Mucosa of rectum (tissue), 2 donors: ENCODE data around the gene PDE2A.

ENCODE experiments used
- H3K27ac ChIP-seq, 2 donors: one replicate each; pipeline ENCODE4 v1.7.0; 2013; ENCODE audit warnings: inconsistent platforms in 2 of 2, low read depth in 2 of 2, low read length in 2 of 2
- H3K27me3 ChIP-seq, 2 donors: one replicate each; pipeline ENCODE4 v1.7.0; 2013; ENCODE audit warnings: low read length in 2 of 2; ENCODE audit not compliant: control insufficient read depth in 2 of 2, insufficient read depth in 2 of 2
- H3K36me3 ChIP-seq, 2 donors: one replicate each; pipeline ENCODE4 v1.7.0; 2013; ENCODE audit warnings: low read length in 2 of 2; ENCODE audit not compliant: control insufficient read depth in 2 of 2, insufficient read depth in 2 of 2
- H3K4me1 ChIP-seq, 2 donors: one replicate each; pipeline ENCODE4 v1.7.0; 2013; ENCODE audit warnings: low read length in 2 of 2, mild to moderate bottlenecking in 1 of 2; ENCODE audit not compliant: control insufficient read depth in 2 of 2, insufficient read depth in 2 of 2
- H3K4me3 ChIP-seq, 2 donors: one replicate each; pipeline ENCODE4 v1.7.0; 2013; ENCODE audit warnings: low read length in 2 of 2
- H3K9ac ChIP-seq, 2 donors: one replicate each; pipeline ENCODE4 v1.7.0; 2013; ENCODE audit warnings: low read length in 2 of 2, low read depth in 1 of 2, mild to moderate bottlenecking in 1 of 2
- H3K9me3 ChIP-seq, 2 donors: one replicate each; pipeline ENCODE4 v1.7.0; 2013; ENCODE audit warnings: low read length in 2 of 2; ENCODE audit not compliant: control insufficient read depth in 2 of 2
- donor health status: healthy.
- donor health status: Normal muscosa, but diverticular disease.

PDE2A gene

DNA sequence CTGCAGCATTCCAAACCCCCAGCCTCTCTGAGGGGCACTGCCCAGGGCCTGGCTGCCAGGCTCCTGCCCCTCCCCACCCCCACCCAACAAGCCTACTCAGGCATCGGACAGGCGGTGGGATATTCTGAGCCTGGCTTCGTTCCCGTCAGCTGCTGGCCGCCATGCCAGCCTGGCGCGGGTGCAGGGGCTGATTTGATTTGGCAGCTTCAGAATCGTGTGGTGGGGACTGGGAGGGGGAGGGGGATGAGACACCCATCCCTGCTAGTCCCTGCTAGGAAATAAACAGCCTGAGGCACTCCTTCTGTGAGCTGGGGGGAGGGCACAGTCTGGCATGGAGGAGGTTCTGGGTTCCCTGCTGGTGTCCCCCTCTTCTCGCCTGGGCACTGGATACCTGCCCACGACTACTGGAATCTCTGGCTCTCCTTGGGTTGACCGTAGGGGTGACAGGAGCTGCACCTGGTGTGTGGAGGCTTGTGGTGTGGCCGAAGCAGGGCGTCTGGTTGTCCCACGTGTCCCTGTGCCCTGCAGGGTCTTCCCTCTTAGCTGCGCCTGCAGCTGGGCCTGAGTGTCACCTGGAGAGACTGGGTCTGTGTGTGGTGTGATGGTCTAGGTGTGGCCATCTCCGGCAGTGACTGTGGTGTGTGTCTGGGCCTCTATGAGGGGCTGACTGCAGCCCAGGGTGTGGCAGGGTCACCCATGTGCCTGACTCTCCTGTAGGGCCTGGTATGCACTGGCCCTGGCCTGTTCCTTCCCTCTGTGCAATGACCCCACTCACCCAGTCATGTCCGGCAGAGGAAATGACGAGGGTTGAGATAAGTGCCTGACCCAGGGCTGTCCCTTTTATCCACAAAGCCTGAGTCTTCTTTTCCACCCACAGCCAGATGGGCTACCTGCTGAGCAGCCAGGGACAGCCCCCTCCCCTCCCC, 42.2 kb downstream of the PDE2A start:
- Histone ChIP-seq H3K36me3 (no peaks in the 10 kb centered on the region), H3K9me3 (no peaks in the 10 kb centered on the region), H3K4me1 (peaks cover 0 to 4% of the 10 kb centered on the region in 2 donors), H3K27me3 (no peaks in the 10 kb centered on the region), H3K9ac (no peak overlapping the region), H3K4me3 (no peak overlapping the region), H3K27ac (peak overlapping the region in 1 of 2 donors; percentile 9)

DNA sequence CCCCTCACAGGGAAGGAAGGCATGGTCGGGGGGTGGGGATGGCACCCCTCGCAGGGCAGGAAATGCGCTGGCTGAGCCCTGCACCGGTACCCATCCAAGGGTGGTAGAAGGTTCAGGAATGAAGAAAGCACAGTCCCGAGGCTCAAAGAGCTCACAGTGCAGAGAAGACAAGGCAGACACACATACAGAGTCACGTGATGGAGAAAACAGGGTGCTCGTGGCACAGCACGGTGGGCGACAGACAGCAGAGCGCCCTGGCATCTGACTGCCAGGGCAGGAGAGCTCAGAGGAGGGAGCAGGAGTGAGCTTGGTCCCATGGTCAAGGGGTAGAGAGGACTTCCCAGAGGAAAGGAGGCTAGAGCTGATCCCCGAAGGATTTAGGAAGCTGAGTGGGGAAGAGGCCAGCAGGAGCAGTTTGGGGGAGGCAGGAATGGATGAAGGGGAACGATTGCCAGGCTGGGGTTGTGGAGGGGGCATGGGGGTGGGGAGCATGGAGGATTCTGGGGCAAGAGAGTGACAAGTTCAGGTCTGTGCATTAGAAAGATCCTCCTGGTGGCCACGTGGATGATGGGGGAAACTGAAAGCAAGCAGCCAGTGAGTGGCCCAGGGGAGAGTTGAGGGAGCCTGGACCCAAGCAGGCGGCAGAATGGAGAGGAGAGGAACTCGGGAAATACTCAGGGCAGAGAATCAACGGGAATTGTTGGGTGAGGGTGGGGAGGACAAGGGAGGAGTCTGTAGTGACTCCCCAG, 43.9 kb downstream of the PDE2A start:
- Histone ChIP-seq H3K27ac (peak overlapping the region in 1 of 2 donors; percentile 32), H3K9ac (no peak overlapping the region), H3K4me1 (peaks cover 8 to 21% of the 10 kb centered on the region in 2 donors), H3K4me3 (no peak overlapping the region), H3K36me3 (no peaks in the 10 kb centered on the region), H3K9me3 (no peaks in the 10 kb centered on the region), H3K27me3 (no peaks in the 10 kb centered on the region)

DNA sequence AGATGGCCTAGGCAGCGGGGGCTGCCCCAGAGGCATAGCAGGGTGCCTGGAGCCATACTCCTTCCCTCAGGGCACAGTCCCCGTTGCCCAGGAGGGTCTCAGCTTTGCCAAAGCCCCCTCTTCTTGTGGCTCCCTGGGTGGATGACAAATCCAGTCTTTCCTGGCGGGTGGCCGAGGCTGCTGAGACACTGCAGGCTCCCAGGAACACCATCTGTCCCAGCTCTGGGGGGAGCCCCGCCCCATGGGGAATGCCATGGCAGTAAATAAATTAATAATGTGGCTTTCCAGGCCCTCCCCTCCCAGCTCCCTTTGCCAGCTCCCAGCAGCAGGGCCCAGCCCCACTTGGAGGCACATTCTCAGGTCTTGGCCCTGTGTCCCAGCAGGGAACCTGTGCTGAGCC, 45.0 kb downstream of the PDE2A start:
- Histone ChIP-seq H3K9ac (no peak overlapping the region), H3K9me3 (no peaks in the 10 kb centered on the region), H3K36me3 (no peaks in the 10 kb centered on the region), H3K4me1 (peaks cover 12 to 27% of the 10 kb centered on the region in 2 donors), H3K27ac (peak overlapping the region in 1 of 2 donors; percentile 56), H3K4me3 (no peak overlapping the region), H3K27me3 (no peaks in the 10 kb centered on the region)

DNA sequence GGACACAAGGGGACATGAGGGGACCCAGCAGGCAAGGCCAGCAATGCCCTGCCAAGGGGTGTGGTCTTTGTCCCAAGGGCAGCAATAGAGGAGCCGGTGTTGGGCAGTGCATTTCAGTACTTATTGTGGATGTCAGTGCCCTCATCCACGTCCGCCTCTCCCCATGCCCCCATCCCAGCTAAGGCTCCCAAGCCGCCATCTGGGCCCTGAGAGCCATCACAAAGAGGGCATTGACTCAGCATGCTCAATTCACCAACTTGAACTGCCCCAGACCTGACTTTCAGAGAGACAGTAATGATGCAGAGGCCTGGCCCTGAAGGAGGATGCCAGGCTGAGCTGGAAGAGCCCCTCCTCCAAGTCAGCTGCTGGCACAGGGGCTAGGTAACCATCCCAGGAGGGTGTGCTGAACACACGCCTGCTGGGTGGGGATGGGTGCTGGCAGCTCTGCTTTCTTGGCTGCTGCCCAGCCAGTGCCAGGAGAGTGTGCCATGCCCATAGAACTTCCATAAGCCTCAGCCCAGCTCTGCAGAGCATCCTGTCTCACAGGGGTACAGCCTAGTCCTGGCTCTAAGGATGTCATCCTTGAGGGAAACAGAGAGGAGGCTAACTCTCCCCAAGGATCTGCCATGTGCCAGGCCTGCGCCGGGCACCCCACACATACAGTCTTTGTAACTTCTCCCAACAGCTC, 46.5 kb downstream of the PDE2A start:
- H3K27ac ChIP-seq, result peak overlapping the region in 1 of 2 donors; percentile 6
- H3K27me3 ChIP-seq, result no peaks in the 10 kb centered on the region
- no peak overlapping the region for H3K9ac ChIP-seq
- H3K4me1 ChIP-seq, result peaks cover 12 to 27% of the 10 kb centered on the region in 2 donors
- H3K9me3 ChIP-seq, result no peaks in the 10 kb centered on the region
- H3K4me3 ChIP-seq, result no peak overlapping the region
- H3K36me3 ChIP-seq, result no peaks in the 10 kb centered on the region

DNA sequence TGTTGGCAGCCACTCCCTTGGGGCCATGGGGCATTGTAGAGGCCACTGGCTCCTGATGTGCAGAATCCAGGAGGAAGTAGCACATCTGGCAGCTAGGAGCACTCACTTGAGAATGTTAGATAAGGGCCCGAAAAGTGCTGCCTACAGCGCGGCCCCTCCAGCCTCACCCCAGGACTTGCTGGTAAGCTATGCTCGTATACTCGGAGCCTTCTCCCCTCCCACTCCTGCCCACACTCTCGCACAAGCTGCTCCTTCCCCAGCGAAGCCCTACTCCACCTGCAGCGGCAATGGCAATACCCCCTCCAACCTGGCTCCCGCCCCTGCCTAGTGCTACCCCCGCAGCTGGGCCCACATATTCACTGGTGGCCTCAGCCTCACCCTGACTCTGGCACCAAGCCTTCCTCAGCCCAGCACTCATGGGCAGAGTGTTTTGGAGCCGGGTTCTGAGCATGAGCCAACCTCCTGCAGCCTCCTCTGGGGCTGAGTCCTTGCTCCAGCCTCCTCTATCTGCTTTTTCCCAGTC, 47.7 kb downstream of the PDE2A start:
- Histone ChIP-seq H3K4me3 (no peak overlapping the region), H3K4me1 (peaks cover 12 to 27% of the 10 kb centered on the region in 2 donors), H3K9ac (no peak overlapping the region), H3K36me3 (no peaks in the 10 kb centered on the region), H3K9me3 (no peaks in the 10 kb centered on the region), H3K27me3 (no peaks in the 10 kb centered on the region), H3K27ac (peak overlapping the region; percentile 63 to 72)

DNA sequence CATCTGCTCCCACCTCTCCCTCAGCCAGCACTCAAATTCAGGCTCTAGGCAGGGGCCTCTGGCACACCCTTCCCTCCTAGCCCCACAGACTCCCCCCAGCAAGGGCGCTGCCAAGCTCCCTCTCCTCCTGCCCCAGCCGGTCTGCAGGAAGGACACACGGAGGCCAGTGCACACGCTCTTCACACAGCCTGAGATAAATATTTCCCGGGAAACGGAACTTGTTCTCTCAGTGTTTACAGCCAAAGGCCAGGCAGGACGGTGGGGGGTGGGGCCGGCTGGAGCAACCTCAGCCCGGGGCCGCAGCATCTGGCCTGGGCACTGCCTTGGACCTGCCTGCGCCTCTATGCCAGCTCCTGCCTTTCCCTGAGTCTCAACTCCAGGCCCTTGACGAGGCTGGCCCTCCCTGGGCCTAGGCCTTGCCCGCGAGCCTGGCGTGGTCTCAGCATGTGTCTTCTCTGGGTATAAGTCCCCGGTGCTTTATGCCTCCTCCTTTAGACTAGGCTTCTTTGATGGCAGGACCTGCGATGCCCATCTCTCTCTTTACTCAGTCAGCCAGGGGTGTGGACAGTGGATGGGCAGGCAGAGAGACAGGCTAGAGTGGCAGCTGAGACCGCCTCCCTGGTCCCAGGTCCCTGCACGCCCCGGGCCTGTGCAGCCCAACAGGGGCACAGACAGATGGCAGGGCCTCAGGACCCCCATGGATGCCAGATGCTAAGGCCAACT, 48.4 kb downstream of the PDE2A start:
- Histone ChIP-seq H3K4me1 (peaks cover 12 to 27% of the 10 kb centered on the region in 2 donors), H3K27ac (peak overlapping the region; percentile 63 to 72)

DNA sequence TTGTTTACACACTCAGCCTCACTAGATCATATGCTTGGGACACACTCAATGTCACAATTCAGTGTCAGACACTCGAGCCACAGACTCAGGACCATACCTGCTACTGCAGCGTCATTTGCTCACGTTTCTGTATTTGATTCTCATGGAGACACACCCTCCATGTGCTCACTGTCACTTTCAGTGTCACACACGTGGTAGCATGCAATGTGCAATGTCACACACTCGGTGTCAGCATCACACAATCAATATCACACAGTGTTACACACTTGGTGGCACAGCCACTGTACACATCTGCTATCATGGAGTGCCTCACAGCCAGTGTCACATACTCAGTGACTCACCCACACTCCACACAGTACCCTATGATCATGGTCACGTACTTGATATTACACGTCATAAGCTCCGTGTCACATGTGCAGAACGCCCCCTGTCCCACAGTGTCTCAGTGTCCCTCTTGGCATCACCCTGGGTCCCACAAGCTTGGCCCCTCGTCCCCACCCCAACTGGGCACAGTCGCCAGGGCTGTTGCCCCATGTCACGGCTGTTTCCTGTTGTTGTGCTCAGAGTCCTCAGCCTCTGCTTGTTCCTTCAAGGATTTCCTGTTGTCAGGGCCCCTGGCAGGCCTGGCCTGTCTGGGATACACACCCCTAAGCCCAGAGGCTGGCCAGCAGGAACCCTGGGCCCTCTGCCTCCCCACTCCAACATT, 49.6 kb downstream of the PDE2A start:
- Histone ChIP-seq H3K27me3 (no peaks in the 10 kb centered on the region), H3K36me3 (no peaks in the 10 kb centered on the region), H3K27ac (peak overlapping the region; percentile 63 to 72), H3K4me1 (peaks cover 12 to 23% of the 10 kb centered on the region in 2 donors), H3K4me3 (no peak overlapping the region), H3K9ac (no peak overlapping the region), H3K9me3 (no peaks in the 10 kb centered on the region)

More for the DNA sequence above, 48.4 kb downstream of the PDE2A start:
- Histone ChIP-seq H3K27me3 (no peaks in the 10 kb centered on the region), H3K9ac (peak overlapping the region in 1 of 2 donors; percentile 2), H3K9me3 (no peaks in the 10 kb centered on the region), H3K4me3 (no peak overlapping the region), H3K36me3 (no peaks in the 10 kb centered on the region)

DNA sequence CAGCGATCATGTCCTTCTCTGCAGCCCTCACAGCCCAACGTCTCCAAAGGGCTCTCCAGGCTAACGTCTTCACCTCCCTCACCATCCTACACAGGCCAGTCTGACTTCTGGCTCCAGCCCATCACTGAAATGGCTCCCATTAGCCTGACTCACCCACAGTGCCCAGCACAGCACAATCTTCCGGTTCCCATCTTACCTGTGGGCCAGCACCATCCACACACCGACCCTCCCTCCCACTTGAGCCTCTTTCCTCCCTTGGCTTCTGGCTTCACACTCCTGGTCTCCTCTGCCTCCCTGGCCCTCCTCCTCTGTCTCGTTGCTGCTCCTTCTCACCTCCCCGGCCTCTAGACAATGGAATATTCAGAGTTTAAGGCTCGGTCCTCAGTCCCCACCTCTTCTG, 51.2 kb downstream of the PDE2A start:
- Histone ChIP-seq H3K36me3 (no peaks in the 10 kb centered on the region), H3K4me1 (peaks cover 12 to 25% of the 10 kb centered on the region in 2 donors), H3K27me3 (no peaks in the 10 kb centered on the region), H3K9ac (no peak overlapping the region), H3K4me3 (no peak overlapping the region), H3K27ac (no peak overlapping the region), H3K9me3 (no peaks in the 10 kb centered on the region)
